Measurements from ENCODE around the gene CMTM1.
"Not testable (repeated sequence)": the region's sequence is repeated elsewhere in the genome, so short reads cannot be mapped to it uniquely, and the experiment has no call there.

The CMTM1 gene

GRCh38 chr16:66554495-66554894 lies 11.7 kb upstream of the CMTM1 start:
- no peak for TF ChIP-seq JUND (IDR thresholded peaks at IDR 0.05; ENCODE audit: low read depth)
- in situ Hi-C loops (cut with HindIII; ENCODE audit: low pct_unique_long_range_greater_than_20kb, low sequenced_read_pairs) = no loop called here
- DNase-seq (ENCODE audit: low read depth in 1 of 2, low spot score in 1 of 2) = no peak

DNA sequence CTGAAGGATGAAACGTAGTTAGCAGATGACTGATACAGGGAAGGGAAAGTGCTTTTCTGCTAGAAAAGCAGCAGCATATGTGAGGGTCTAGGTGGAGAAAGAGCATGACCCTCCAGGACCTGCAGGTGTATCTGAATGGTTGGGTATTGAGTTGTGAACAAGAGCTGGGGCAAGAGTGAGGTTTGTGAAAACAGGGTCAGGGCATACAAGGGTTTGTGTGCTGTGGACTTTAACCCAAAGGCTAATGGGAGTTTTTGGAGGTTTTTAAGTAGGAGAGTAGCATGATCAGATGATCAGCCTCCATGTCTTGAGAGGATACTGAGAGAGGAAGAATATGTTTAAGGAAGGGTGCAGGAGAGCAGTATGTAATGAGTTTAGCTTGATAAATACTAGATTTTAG lies 6.1 kb upstream of the CMTM1 start:
- in situ Hi-C loops (cut with HindIII; ENCODE audit: low pct_unique_long_range_greater_than_20kb, low sequenced_read_pairs) = no loop called here
- no peak for TF ChIP-seq JUND (IDR thresholded peaks at IDR 0.05; ENCODE audit: low read depth)
- DNase-seq (ENCODE audit: low read depth in 1 of 2, low spot score in 1 of 2) = no peak

GRCh38 chr16:66561381-66562080 lies 4.7 kb upstream of the CMTM1 start:
- in situ Hi-C loops (cut with HindIII; ENCODE audit: low pct_unique_long_range_greater_than_20kb, low sequenced_read_pairs) = no loop called here
- no peak for DNase-seq (ENCODE audit: low read depth in 1 of 2, low spot score in 1 of 2)
- no peak for TF ChIP-seq JUND (IDR thresholded peaks at IDR 0.05; ENCODE audit: low read depth)

DNA sequence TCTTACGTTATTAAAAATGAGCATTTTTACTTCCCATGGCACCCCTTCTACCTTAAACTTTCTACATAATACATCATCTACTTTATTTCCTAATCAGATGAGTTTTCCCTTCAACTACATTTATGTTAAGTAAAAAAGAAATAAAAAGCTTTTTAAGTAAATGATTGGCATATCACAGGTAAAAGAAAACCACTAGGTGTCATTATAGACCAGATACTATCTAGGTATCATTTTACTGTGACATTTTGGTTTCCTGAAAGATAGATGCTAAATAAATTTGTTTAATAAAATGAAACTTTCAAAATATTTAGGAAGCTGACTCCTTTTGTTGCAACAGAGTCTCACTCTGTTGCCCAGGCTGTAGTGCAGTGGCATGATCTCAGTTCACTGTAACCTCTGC lies 3.8 kb upstream of the CMTM1 start:
- in situ Hi-C loops (cut with HindIII; ENCODE audit: low pct_unique_long_range_greater_than_20kb, low sequenced_read_pairs) = no loop called here
- DNase-seq (ENCODE audit: low read depth in 1 of 2, low spot score in 1 of 2) = no peak
- TF ChIP-seq JUND (IDR thresholded peaks at IDR 0.05; ENCODE audit: low read depth) = no peak

- DNase-seq (ENCODE audit: low read depth in 1 of 2, low spot score in 1 of 2) = no peak
- in situ Hi-C loops (cut with HindIII; ENCODE audit: low pct_unique_long_range_greater_than_20kb, low sequenced_read_pairs) = no loop called here
- TF ChIP-seq JUND (IDR thresholded peaks at IDR 0.05; ENCODE audit: low read depth) = no peak
Observed at GRCh38 chr16:66562986-66563385, 3.3 kb upstream of the CMTM1 start.

GRCh38 chr16:66563574-66564334 lies 2.5 kb upstream of the CMTM1 start:
- no peak for TF ChIP-seq JUND (IDR thresholded peaks at IDR 0.05; ENCODE audit: low read depth)
- no peak for DNase-seq (ENCODE audit: low read depth in 1 of 2, low spot score in 1 of 2)
- in situ Hi-C loops (cut with HindIII; ENCODE audit: low pct_unique_long_range_greater_than_20kb, low sequenced_read_pairs) = no loop called here

- DNase-seq (ENCODE audit: low read depth in 1 of 2, low spot score in 1 of 2); in situ Hi-C loops (cut with HindIII; ENCODE audit: low pct_unique_long_range_greater_than_20kb, low sequenced_read_pairs): not testable (repeated sequence)
Observed at GRCh38 chr16:66567270-66567669, 1.0 kb downstream of the CMTM1 start.

DNA sequence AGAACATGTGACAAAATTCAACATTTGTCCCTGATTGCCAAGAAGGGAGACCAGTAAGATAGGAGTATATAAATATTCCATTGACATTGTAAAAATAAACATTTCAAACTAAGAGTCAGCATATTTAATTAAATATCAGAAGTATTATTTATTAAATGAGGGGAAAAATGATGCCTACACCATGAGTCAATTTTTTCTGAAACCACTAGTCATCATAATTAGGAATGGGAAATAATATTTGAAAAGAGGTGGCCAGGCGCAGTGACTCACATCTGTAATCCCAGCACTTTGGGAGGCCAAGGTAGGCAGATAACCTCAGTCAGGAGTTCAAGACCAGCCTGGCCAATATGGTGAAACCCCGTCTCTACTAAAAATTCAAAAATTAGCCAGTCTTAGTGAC lies 2.1 kb downstream of the CMTM1 start:
- no peak for DNase-seq (ENCODE audit: low read depth in 1 of 2, low spot score in 1 of 2)
- in situ Hi-C loops (cut with HindIII; ENCODE audit: low pct_unique_long_range_greater_than_20kb, low sequenced_read_pairs) = no loop called here
- no peak for TF ChIP-seq JUND (IDR thresholded peaks at IDR 0.05; ENCODE audit: low read depth)

GRCh38 chr16:66569131-66569530 lies 2.9 kb downstream of the CMTM1 start:
- no peak for TF ChIP-seq JUND (IDR thresholded peaks at IDR 0.05; ENCODE audit: low read depth)
- in situ Hi-C loops (cut with HindIII; ENCODE audit: low pct_unique_long_range_greater_than_20kb, low sequenced_read_pairs) = no loop called here
- no peak for DNase-seq (ENCODE audit: low read depth in 1 of 2, low spot score in 1 of 2)

DNA sequence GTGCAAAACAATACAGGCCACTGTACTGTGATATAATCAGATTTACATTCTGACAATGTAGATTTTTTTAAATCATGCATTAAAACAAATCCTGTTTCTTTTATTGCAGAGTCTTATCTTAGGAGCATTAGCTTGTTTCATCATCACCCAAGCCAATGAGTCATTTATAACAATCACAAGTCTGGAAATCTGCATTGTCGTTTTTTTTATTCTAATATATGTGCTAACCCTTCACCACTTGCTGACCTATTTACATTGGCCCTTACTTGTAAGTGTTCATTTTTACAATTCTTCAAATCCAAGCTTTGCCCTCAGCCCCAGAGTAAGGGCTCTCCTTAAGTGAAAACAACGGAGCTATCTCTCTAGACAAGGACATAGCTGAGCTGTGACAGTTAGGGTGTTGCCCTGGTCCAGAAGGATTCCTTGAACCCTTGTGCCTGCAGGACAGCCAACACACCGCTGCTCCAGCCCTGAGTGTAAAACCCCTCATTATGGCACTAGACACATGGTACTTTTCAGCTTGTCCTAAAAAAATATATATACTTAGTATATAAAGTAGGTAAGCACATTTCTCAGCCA lies 3.7 kb downstream of the CMTM1 start:
- no peak for TF ChIP-seq JUND (IDR thresholded peaks at IDR 0.05; ENCODE audit: low read depth)
- no peak for DNase-seq (ENCODE audit: low read depth in 1 of 2, low spot score in 1 of 2)
- in situ Hi-C loops (cut with HindIII; ENCODE audit: low pct_unique_long_range_greater_than_20kb, low sequenced_read_pairs) = no loop called here

GRCh38 chr16:66572356-66572755 lies 6.1 kb downstream of the CMTM1 start:
- no peak for TF ChIP-seq JUND (IDR thresholded peaks at IDR 0.05; ENCODE audit: low read depth)
- in situ Hi-C loops (cut with HindIII; ENCODE audit: low pct_unique_long_range_greater_than_20kb, low sequenced_read_pairs) = no loop called here
- no peak for DNase-seq (ENCODE audit: low read depth in 1 of 2, low spot score in 1 of 2)

DNA sequence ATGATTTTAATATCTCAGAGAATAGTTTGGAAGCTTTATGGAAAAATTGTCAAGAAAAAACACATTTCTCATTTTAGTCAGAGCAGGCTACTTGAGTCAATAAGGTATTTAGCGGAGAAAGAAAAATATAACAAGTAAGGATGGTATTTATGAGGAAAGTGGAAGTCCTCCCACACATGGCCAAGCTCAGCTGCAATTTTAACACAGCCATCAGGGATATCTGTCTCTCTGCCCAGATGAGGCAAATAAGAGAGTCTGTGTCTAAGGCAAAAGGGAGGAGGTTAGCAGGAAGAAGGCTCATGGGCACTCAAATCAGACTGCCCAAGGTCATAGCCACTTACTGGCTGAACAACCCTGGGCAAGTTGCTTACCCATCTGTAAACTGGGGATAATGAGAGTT lies 7.8 kb downstream of the CMTM1 start:
- no peak for DNase-seq (ENCODE audit: low read depth in 1 of 2, low spot score in 1 of 2)
- no peak for TF ChIP-seq JUND (IDR thresholded peaks at IDR 0.05; ENCODE audit: low read depth)
- in situ Hi-C loops (cut with HindIII; ENCODE audit: low pct_unique_long_range_greater_than_20kb, low sequenced_read_pairs) = no loop called here

- in situ Hi-C loops (cut with HindIII; ENCODE audit: low pct_unique_long_range_greater_than_20kb, low sequenced_read_pairs) = no loop called here
- TF ChIP-seq JUND (IDR thresholded peaks at IDR 0.05; ENCODE audit: low read depth) = no peak
Observed at GRCh38 chr16:66574531-66574930, 8.3 kb downstream of the CMTM1 start.

More at GRCh38 chr16:66574531-66574930, 8.3 kb downstream of the CMTM1 start:
- DNase-seq (ENCODE audit: low read depth in 1 of 2, low spot score in 1 of 2) = no peak
